ENCODE data around the gene PHKA2. TPM values are rescaled to one million over a fixed set of nuclear protein-coding genes. Genes with fewer than 3 reads are reported as not detected.

The PHKA2 gene
- total and polyA plus RNA-seq, 10 of the 15 experiments (the other 5 are each of a cell fraction or from before 2014, with no cell fraction given), result 1.4 to 25.6 (median 15.4) TPM

DNA sequence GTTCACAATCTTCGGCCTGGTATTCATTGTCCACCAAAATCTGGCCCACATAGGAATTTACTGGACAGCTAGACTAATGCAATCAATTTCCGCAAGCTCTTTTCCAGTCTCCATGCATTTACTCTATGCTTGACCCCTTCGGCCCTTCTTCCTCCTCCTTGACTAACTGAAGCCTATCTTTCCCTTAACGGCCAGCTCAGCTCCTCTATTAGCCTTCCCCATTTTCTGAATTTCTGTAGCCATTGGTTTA is 1.2 kb upstream of the PHKA2 start:
- Histone ChIP-seq H3K4me3 (peak overlapping the region; percentile 75), H3K79me2 (ENCODE audit: control insufficient read depth, insufficient read depth, low read length) (peaks cover 10% of the 10 kb centered on the region), H3K4me2 (ENCODE audit: control insufficient read depth, insufficient read depth) (peak overlapping the region; percentile 69; the same call in 1 of the 2 replicates), H3K4me1 (ENCODE audit: control insufficient read depth, insufficient read depth, low read length) (no peaks in the 10 kb centered on the region; the same call in 1 of the 2 replicates), H3K9me3 (replicated peaks; ENCODE audit: control insufficient read depth, insufficient read depth, low read length) (no peaks in the 10 kb centered on the region), H4K20me1 (ENCODE audit: control insufficient read depth, insufficient read depth) (no peaks in the 10 kb centered on the region), H3K9ac (ENCODE audit: control insufficient read depth, insufficient read depth, low read length) (peak overlapping the region; percentile 76), H3K27me3 (replicated peaks in 1 of 2; ENCODE audit: control insufficient read depth in 2 of 2, insufficient read depth in 2 of 2, low read length in 1 of 2) (no peaks in the 10 kb centered on the region), H3K36me3 (ENCODE audit: control insufficient read depth in 2 of 2, insufficient read depth in 2 of 2, low read length in 1 of 2) (no peaks in the 10 kb centered on the region), H3K27ac (ENCODE audit: control insufficient read depth, insufficient read depth) (peak overlapping the region; percentile 80), H2AFZ (ENCODE audit: control insufficient read depth, low read depth, low read length) (peak overlapping the region; percentile 89)
- in situ Hi-C loops (cut with MboI) (no loop called here), intact Hi-C loops (cut with micrococcal nuclease; ENCODE audit: unreplicated experiment) (no loop called here)
- SMC1A ChIA-PET (ENCODE audit: uncharacterized antibody, unreplicated experiment), result interaction anchor here (0.7 to 1.7 kb wide), 5 partner anchors 10 to 575 kb away, joined by 3 to 6 read pairs (median 3); no protein-coding TSS in a partner anchor
- 28% methylated on average over 4 of the region's 4 CpGs for WGBS (ENCODE audit: insufficient coverage, insufficient replicate concordance, low lambda C conversion rate, missing lambda C conversion rate)
- POLR2A ChIA-PET, result no interaction called here
- no peak for FAIRE-seq
- no peak for TF ChIP-seq POLR2AphosphoS2 (IDR thresholded peaks at IDR 0.05; ENCODE audit: low read depth, low read length)
- TF ChIP-seq, protein P1, sequence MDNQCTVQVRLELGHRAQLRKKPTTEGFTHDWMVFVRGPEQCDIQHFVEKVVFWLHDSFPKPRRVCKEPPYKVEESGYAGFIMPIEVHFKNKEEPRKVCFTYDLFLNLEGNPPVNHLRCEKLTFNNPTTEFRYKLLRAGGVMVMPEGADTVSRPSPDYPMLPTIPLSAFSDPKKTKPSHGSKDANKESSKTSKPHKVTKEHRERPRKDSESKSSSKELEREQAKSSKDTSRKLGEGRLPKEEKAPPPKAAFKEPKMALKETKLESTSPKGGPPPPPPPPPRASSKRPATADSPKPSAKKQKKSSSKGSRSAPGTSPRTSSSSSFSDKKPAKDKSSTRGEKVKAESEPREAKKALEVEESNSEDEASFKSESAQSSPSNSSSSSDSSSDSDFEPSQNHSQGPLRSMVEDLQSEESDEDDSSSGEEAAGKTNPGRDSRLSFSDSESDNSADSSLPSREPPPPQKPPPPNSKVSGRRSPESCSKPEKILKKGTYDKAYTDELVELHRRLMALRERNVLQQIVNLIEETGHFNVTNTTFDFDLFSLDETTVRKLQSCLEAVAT (IDR thresholded peaks at IDR 0.05), result peak; percentile 90
- CTCF ChIA-PET, result interaction anchor here (1.4 to 2.6 kb wide), 2 partner anchors 10 to 349 kb away, joined by 4 to 9 read pairs; no protein-coding TSS in a partner anchor
- peak; percentile 15 for DNase-seq (ENCODE audit: low read depth, low spot score)
- BruUV-seq (replicated peaks), result no TSS peak
- RAD21 ChIA-PET (ENCODE audit: unreplicated experiment), result interaction anchor here (0.9 to 1.3 kb wide), 2 partner anchors 24 to 129 kb away, joined by 3 to 4 read pairs; no protein-coding TSS in a partner anchor
- peak; percentile 1; the same call in 2 of the 3 replicates for ATAC-seq

DNA sequence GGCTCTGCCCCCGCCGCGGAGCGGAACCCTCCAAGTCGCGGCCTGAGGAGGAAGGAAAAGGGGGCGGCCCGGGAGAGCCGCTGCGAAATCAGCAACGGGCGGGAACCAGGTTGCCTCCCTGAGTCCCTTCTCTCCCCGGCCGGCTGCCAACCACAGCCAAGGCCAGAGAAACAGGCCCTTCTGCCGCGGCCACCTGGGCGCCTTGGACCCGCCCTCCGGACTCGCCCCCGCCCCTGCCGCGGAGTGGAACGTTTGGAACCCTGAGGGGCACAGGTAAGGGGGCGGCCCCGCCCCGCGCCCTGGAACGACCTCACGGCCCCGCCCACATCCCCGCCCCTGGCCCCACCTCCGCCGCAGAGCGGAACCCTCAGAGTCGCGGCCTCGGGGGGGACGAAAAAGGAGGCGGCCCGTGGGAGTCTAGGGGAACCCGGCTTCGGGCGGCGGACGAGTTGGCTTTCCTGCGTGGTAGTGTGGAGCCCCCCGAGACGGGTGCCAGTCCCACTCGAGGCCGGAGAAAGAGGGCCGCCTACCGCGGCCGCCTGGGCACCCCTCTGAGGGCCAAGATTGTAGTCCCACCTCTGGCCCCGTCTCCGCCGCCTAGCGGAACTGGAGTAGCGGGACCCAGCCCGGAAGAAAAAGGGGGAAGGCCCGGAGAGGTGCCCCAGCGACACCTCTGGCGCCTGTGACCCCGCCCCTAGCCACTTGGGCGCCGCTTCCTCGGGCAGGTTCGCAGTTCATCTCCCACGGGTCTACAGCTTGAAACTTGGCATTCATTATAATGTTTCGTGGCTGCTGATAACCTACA is 669 bp upstream of the PHKA2 start:
- Histone ChIP-seq H3K9ac (ENCODE audit: control insufficient read depth, insufficient read depth, low read length) (peak overlapping the region; percentile 76), H3K27ac (ENCODE audit: control insufficient read depth, insufficient read depth) (peak overlapping the region; percentile 80), H3K4me2 (ENCODE audit: control insufficient read depth, insufficient read depth) (peak overlapping the region; percentile 69; the same call in 1 of the 2 replicates), H3K79me2 (ENCODE audit: control insufficient read depth, insufficient read depth, low read length) (peaks cover 10% of the 10 kb centered on the region), H3K9me3 (replicated peaks; ENCODE audit: control insufficient read depth, insufficient read depth, low read length) (no peaks in the 10 kb centered on the region), H3K4me1 (ENCODE audit: control insufficient read depth, insufficient read depth, low read length) (no peaks in the 10 kb centered on the region; the same call in 1 of the 2 replicates), H3K36me3 (ENCODE audit: control insufficient read depth in 2 of 2, insufficient read depth in 2 of 2, low read length in 1 of 2) (no peaks in the 10 kb centered on the region), H3K27me3 (replicated peaks in 1 of 2; ENCODE audit: control insufficient read depth in 2 of 2, insufficient read depth in 2 of 2, low read length in 1 of 2) (no peaks in the 10 kb centered on the region), H4K20me1 (ENCODE audit: control insufficient read depth, insufficient read depth) (no peaks in the 10 kb centered on the region), H2AFZ (ENCODE audit: control insufficient read depth, low read depth, low read length) (peak overlapping the region; percentile 89), H3K4me3 (peak overlapping the region; percentile 75)
- SMC1A ChIA-PET (ENCODE audit: uncharacterized antibody, unreplicated experiment), result interaction anchor here (0.7 to 1.7 kb wide), 4 partner anchors 11 to 575 kb away, joined by 3 to 6 read pairs (median 4); no protein-coding TSS in a partner anchor
- RAD21 ChIA-PET (ENCODE audit: unreplicated experiment), result interaction anchor here (0.9 to 1.3 kb wide), 2 partner anchors 23 to 128 kb away, joined by 3 to 4 read pairs; no protein-coding TSS in a partner anchor
- ATAC-seq (peak; percentile 92), DNase-seq (ENCODE audit: low read depth, low spot score) (peak; percentile 23), FAIRE-seq (no peak)
- TSS peak; percentile 70 for BruUV-seq (replicated peaks)
- CTCF ChIA-PET, result interaction anchor here (1.4 to 2.6 kb wide), 2 partner anchors 11 to 349 kb away, joined by 4 to 9 read pairs; no protein-coding TSS in a partner anchor
- POLR2A ChIA-PET, result no interaction called here
- in situ Hi-C loops (cut with MboI) (no loop called here), intact Hi-C loops (cut with micrococcal nuclease; ENCODE audit: unreplicated experiment) (loop anchor here (5.0 kb wide), 1 partner anchor 312 kb away; the partner anchor contains the start of gene RS1)
- WGBS (ENCODE audit: insufficient coverage, insufficient replicate concordance, low lambda C conversion rate, missing lambda C conversion rate), result 41% methylated on average over 41 of the region's 71 CpGs
- TF ChIP-seq POU2F2 (IDR thresholded peaks at IDR 0.05; ENCODE audit: borderline replicate concordance, low read depth, low read length) (no peak), IKZF1 (conservative IDR thresholded peaks at IDR 0.05) (peak; percentile 63), SMAD5 (IDR thresholded peaks at IDR 0.05; ENCODE audit: low read depth) (no peak), BACH1 (IDR thresholded peaks at IDR 0.05; ENCODE audit: borderline replicate concordance) (no peak), FOXM1 (IDR thresholded peaks at IDR 0.05; ENCODE audit: low read depth, low read length) (no peak), NBN (IDR thresholded peaks at IDR 0.05) (peak; percentile 72; the same call in 1 of the 2 replicates), HCFC1 (IDR thresholded peaks at IDR 0.05; ENCODE audit: low read length) (peak; percentile 69), ZBED1 (IDR thresholded peaks at IDR 0.05; ENCODE audit: borderline replicate concordance) (no peak), NR2C1 (IDR thresholded peaks at IDR 0.05) (peak; percentile 81), BMI1 (IDR thresholded peaks at IDR 0.05; ENCODE audit: borderline replicate concordance) (no peak)
- TF ChIP-seq, protein P2, sequence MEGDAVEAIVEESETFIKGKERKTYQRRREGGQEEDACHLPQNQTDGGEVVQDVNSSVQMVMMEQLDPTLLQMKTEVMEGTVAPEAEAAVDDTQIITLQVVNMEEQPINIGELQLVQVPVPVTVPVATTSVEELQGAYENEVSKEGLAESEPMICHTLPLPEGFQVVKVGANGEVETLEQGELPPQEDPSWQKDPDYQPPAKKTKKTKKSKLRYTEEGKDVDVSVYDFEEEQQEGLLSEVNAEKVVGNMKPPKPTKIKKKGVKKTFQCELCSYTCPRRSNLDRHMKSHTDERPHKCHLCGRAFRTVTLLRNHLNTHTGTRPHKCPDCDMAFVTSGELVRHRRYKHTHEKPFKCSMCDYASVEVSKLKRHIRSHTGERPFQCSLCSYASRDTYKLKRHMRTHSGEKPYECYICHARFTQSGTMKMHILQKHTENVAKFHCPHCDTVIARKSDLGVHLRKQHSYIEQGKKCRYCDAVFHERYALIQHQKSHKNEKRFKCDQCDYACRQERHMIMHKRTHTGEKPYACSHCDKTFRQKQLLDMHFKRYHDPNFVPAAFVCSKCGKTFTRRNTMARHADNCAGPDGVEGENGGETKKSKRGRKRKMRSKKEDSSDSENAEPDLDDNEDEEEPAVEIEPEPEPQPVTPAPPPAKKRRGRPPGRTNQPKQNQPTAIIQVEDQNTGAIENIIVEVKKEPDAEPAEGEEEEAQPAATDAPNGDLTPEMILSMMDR (IDR thresholded peaks at IDR 0.05 in 2 of 3, conservative IDR thresholded peaks at IDR 0.05 in 1 of 3; ENCODE audit: control insufficient read depth in 2 of 3, extremely low read depth in 1 of 3, insufficient read depth in 1 of 3, low read depth in 3 of 3, low read length in 3 of 3), result peak in 1 of 3 experiments; percentile 39; a peak in 2 of 6 replicates

All from GM12878 (cell line).